HG02588 (cell line): Measurements from ENCODE around the gene TNC.
"Not testable (repeated sequence)": the region's sequence is repeated elsewhere in the genome, so short reads cannot be mapped to it uniquely, and the experiment has no call there.

Source experiments
- ATAC-seq: cut with Tn5 transposase; IDR thresholded peaks from one replicate; pipeline ENCODE4 v1.9.1; 2021; ENCODE audit warnings: mild to moderate bottlenecking, moderate library complexity; ENCODE audit not compliant: unreplicated experiment

TNC gene

GRCh38 chr9:115135821-115136778, 18.1 kb upstream of the TNC start:
- ATAC-seq: no peak

GRCh38 chr9:115134941-115135340, 17.0 kb upstream of the TNC start:
- ATAC-seq: no peak

- no peak for ATAC-seq
These were observed 15.7 kb upstream of the TNC start for GRCh38 chr9:115133649-115134048.

- ATAC-seq: no peak
These were observed 14.7 kb upstream of the TNC start for GRCh38 chr9:115132648-115133047.

GRCh38 chr9:115130176-115130575, 12.2 kb upstream of the TNC start:
- no peak for ATAC-seq

GRCh38 chr9:115128726-115129125, 10.8 kb upstream of the TNC start:
- ATAC-seq: not testable (repeated sequence)

- no peak for ATAC-seq
These were observed 9.3 kb upstream of the TNC start for GRCh38 chr9:115127191-115127817.

GRCh38 chr9:115126404-115126803, 8.4 kb upstream of the TNC start:
- no peak for ATAC-seq

GRCh38 chr9:115122937-115123336, 5.0 kb upstream of the TNC start:
- no peak for ATAC-seq

- ATAC-seq: no peak
These were observed 3.2 kb upstream of the TNC start for GRCh38 chr9:115121181-115121580.

GRCh38 chr9:115118879-115119218, 892 bp upstream of the TNC start:
- ATAC-seq: no peak

- ATAC-seq: no peak
These were observed 1.3 kb downstream of the TNC start for GRCh38 chr9:115116421-115117284.

GRCh38 chr9:115115924-115116323, 2.0 kb downstream of the TNC start:
- ATAC-seq: no peak

- no peak for ATAC-seq
These were observed 2.7 kb downstream of the TNC start for GRCh38 chr9:115115117-115115880.

- no peak for ATAC-seq
These were observed 3.4 kb downstream of the TNC start for GRCh38 chr9:115114546-115114945.

GRCh38 chr9:115114084-115114483, 3.9 kb downstream of the TNC start:
- no peak for ATAC-seq

GRCh38 chr9:115111874-115112273, 6.1 kb downstream of the TNC start:
- ATAC-seq: no peak

- ATAC-seq: no peak
These were observed 8.5 kb downstream of the TNC start for GRCh38 chr9:115109486-115109885.

- ATAC-seq: no peak
These were observed 10.3 kb downstream of the TNC start for GRCh38 chr9:115107701-115108100.

- ATAC-seq: no peak
These were observed 11.3 kb downstream of the TNC start for GRCh38 chr9:115106642-115107041.

- no peak for ATAC-seq
These were observed 12.0 kb downstream of the TNC start for GRCh38 chr9:115106001-115106400.
